LoVo (cell line): Measurements from ENCODE around the gene TSGA10IP.
A peak's percentile ranks its signal among the peaks of the same experiment; 100 is the strongest.

Experiments
- DNase-seq: peaks from one replicate; pipeline ENCODE4 v3.0.0-alpha.2; 2016; ENCODE audit warnings: low spot score

TSGA10IP gene

DNA sequence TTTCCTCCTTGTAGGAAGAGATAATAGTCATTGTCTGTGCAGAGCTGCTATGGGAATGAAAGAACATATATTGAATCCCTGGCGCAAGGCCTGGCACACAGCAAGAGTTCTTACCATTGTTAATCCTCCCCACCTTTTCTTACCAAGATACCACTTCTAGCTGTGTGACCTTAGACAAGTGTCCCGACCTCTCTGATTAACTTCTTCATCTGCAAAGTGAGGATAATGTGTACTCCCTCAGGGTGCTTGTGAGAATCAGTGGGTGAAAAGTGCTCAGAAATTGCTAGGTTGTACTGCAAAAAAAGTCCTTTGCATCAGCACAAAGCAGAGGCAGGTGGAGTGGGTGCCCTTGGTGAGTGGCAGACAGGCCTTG lies 62.8 kb downstream of the TSGA10IP start:
- no peak for DNase-seq

DNA sequence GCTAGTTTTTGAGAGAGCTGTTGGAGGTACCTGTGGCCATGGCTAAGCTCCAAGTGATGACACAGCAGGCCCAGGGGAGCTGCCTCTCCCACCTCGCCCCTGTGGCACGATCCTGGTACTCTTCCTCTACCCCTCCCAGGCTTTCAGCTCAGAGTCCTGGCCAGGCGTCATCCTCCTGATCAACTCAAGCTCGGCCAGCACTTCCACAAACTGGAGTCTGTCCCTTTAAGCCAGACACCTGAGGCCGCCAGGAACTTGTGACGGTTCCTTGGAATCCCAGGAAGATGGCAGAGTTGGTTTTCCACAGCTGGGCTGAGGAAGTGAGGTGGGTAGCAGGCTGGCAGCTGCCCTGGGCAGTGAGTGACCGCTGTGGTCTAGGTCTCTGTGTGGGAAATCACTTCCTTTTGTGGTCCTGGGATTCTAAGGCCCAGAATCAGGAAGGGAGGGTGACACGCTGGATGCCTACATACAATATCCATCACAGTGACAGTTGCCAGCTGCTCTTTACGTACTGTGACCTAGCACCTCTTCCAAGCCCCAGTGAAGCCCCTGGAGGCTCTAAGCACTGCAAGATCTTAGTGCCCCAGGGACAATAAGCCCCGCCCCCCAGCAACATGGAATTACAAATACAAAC lies 63.3 kb downstream of the TSGA10IP start:
- peak; percentile 38 for DNase-seq
